SK-N-SH treated with all-trans-retinoic acid at 6 μM for 48 hours (cell line): ENCODE results near the gene SLC26A8.

Experiments used
- ATAC-seq: fragments of 200-7000 bp; cut with Tn5 transposase; 3 replicates; pipeline ENCODE4 v1.9.1; 2020; ENCODE audit warnings: mild to moderate bottlenecking, moderate library complexity
- ARNTL ChIP-seq: fragments of 450-650 bp; formaldehyde crosslinking; IDR thresholded peaks from 2 replicates; pipeline ENCODE4 v1.5.0; 2020; ENCODE audit warnings: low read depth, mild to moderate bottlenecking, moderate library complexity, borderline replicate concordance
- BACH2 ChIP-seq: fragments of 250-450 bp; sonication (Bioruptor Pico); IDR thresholded peaks from 2 replicates; pipeline ENCODE4 v1.9.0; 2021; ENCODE audit warnings: mild to moderate bottlenecking, borderline replicate concordance
- CREB5 ChIP-seq: fragments of 250-450 bp; sonication (Bioruptor Pico); IDR thresholded peaks from 2 replicates; pipeline ENCODE4 v1.5.1; 2020; ENCODE audit warnings: low read depth, mild to moderate bottlenecking, moderate library complexity
- GLIS3 ChIP-seq: fragments of 250-450 bp; sonication (Bioruptor Pico); IDR thresholded peaks from 2 replicates; pipeline ENCODE4 v1.5.0; 2020; ENCODE audit warnings: mild to moderate bottlenecking, moderate library complexity
- OSR1 ChIP-seq: fragments of 250-450 bp; sonication (Bioruptor Pico); IDR thresholded peaks from 2 replicates; pipeline ENCODE4 v1.8.0; 2022; ENCODE audit warnings: moderate library complexity, mild to moderate bottlenecking, inconsistent platforms
- PATZ1 ChIP-seq: fragments of 250-450 bp; sonication (Bioruptor Pico); IDR thresholded peaks from 2 replicates; pipeline ENCODE4 v1.8.0; 2020; ENCODE audit warnings: mild to moderate bottlenecking, moderate library complexity, borderline replicate concordance
- POU6F1 ChIP-seq: fragments of 250-450 bp; sonication (Bioruptor Pico); IDR thresholded peaks from 2 replicates; pipeline ENCODE4 v1.8.0; 2021; ENCODE audit warnings: low read depth, mild to moderate bottlenecking, moderate library complexity, borderline replicate concordance
- PPARA ChIP-seq: fragments of 250-450 bp; sonication (Bioruptor Pico); IDR thresholded peaks from 2 replicates; pipeline ENCODE4 v1.5.0; 2020; ENCODE audit warnings: mild to moderate bottlenecking, borderline replicate concordance
- RARB ChIP-seq: fragments of 250-450 bp; sonication (Bioruptor Pico); IDR thresholded peaks from 2 replicates; pipeline ENCODE4 v1.8.0; 2021; ENCODE audit warnings: mild to moderate bottlenecking, moderate library complexity
- TOX ChIP-seq: fragments of 250-450 bp; sonication (Bioruptor Pico); IDR thresholded peaks from 2 replicates; pipeline ENCODE4 v1.8.0; 2021; ENCODE audit warnings: mild to moderate bottlenecking, moderate library complexity, borderline replicate concordance
- ZC3H10 ChIP-seq: fragments of 250-450 bp; sonication (Bioruptor Pico); IDR thresholded peaks from 2 replicates; pipeline ENCODE4 v1.5.1; 2021; ENCODE audit warnings: mild to moderate bottlenecking, moderate library complexity
- ZFP3 ChIP-seq: fragments of 250-450 bp; sonication (Bioruptor Pico); IDR thresholded peaks from 2 replicates; pipeline ENCODE4 v1.5.0; 2020; ENCODE audit warnings: mild to moderate bottlenecking, moderate library complexity
- ZFP30 ChIP-seq: fragments of 450-650 bp; formaldehyde crosslinking; IDR thresholded peaks from 2 replicates; pipeline ENCODE4 v1.5.0; 2022; ENCODE audit warnings: mild to moderate bottlenecking, moderate library complexity
- ZNF70 ChIP-seq: fragments of 450-650 bp; formaldehyde crosslinking; IDR thresholded peaks from 2 replicates; pipeline ENCODE4 v1.5.0; 2020; ENCODE audit warnings: mild to moderate bottlenecking, moderate library complexity
- ZNF8 ChIP-seq: fragments of 450-650 bp; formaldehyde crosslinking; IDR thresholded peaks from 2 replicates; pipeline ENCODE4 v1.5.0; 2020; ENCODE audit warnings: mild to moderate bottlenecking, moderate library complexity
- TF ChIP-seq, protein P1 (sequence below): fragments of 250-450 bp; sonication (Bioruptor Pico); IDR thresholded peaks from 2 replicates; pipeline ENCODE4 v1.5.1; 2021; ENCODE audit warnings: mild to moderate bottlenecking, moderate library complexity
- TF ChIP-seq, protein P2 (sequence below): fragments of 250-450 bp; sonication (Bioruptor Pico); IDR thresholded peaks from 2 replicates; pipeline ENCODE4 v1.5.0; 2020; ENCODE audit warnings: mild to moderate bottlenecking, moderate library complexity

SLC26A8 gene

GRCh38 chr6:36020154-36020553 lies 4.3 kb downstream of the SLC26A8 start:
- TF ChIP-seq ZC3H10 (no peak), ZFP30 (CRISPR knock-in tag) (no peak), RARB (no peak), OSR1 (CRISPR knock-in tag) (no peak), ARNTL (CRISPR knock-in tag) (no peak), POU6F1 (no peak), ZNF70 (CRISPR knock-in tag) (no peak), ZNF8 (CRISPR knock-in tag) (no peak), TOX (CRISPR knock-in tag) (no peak), PPARA (no peak), ZFP3 (CRISPR knock-in tag) (no peak)
- TF ChIP-seq, protein P1, sequence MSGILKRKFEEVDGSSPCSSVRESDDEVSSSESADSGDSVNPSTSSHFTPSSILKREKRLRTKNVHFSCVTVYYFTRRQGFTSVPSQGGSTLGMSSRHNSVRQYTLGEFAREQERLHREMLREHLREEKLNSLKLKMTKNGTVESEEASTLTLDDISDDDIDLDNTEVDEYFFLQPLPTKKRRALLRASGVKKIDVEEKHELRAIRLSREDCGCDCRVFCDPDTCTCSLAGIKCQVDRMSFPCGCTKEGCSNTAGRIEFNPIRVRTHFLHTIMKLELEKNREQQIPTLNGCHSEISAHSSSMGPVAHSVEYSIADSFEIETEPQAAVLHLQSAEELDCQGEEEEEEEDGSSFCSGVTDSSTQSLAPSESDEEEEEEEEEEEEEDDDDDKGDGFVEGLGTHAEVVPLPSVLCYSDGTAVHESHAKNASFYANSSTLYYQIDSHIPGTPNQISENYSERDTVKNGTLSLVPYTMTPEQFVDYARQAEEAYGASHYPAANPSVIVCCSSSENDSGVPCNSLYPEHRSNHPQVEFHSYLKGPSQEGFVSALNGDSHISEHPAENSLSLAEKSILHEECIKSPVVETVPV (CRISPR knock-in tag) = no peak

GRCh38 chr6:36019167-36019566 lies 5.3 kb downstream of the SLC26A8 start:
- no peak for ATAC-seq

More at GRCh38 chr6:36020154-36020553, 4.3 kb downstream of the SLC26A8 start:
- ATAC-seq = no peak

DNA sequence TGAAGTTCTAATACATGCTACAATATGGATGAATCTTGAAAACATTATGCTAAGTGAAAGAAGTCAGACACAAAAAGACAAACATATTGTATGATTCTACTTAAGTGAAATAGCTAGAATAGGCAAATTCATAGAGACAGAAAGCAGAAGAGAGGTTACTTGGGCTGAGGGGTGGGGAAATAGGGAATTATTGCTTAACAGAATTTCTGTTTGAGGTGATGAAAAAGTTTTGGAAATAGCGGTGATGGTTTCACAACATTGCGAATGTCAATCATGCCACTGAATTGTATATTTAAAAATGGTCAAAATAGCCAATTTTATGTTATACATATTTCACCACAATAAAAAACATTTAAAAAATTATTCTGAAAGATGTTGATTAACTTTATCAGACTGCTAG lies 6.1 kb downstream of the SLC26A8 start:
- no peak for ATAC-seq
- no peak for TF ChIP-seq CREB5 (CRISPR knock-in tag)
- TF ChIP-seq, protein P2, sequence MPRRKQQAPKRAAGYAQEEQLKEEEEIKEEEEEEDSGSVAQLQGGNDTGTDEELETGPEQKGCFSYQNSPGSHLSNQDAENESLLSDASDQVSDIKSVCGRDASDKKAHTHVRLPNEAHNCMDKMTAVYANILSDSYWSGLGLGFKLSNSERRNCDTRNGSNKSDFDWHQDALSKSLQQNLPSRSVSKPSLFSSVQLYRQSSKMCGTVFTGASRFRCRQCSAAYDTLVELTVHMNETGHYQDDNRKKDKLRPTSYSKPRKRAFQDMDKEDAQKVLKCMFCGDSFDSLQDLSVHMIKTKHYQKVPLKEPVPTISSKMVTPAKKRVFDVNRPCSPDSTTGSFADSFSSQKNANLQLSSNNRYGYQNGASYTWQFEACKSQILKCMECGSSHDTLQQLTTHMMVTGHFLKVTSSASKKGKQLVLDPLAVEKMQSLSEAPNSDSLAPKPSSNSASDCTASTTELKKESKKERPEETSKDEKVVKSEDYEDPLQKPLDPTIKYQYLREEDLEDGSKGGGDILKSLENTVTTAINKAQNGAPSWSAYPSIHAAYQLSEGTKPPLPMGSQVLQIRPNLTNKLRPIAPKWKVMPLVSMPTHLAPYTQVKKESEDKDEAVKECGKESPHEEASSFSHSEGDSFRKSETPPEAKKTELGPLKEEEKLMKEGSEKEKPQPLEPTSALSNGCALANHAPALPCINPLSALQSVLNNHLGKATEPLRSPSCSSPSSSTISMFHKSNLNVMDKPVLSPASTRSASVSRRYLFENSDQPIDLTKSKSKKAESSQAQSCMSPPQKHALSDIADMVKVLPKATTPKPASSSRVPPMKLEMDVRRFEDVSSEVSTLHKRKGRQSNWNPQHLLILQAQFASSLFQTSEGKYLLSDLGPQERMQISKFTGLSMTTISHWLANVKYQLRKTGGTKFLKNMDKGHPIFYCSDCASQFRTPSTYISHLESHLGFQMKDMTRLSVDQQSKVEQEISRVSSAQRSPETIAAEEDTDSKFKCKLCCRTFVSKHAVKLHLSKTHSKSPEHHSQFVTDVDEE (CRISPR knock-in tag) = no peak
- TF ChIP-seq ZFP30 (CRISPR knock-in tag) = no peak
- no peak for TF ChIP-seq GLIS3 (CRISPR knock-in tag)
- no peak for TF ChIP-seq ZFP3 (CRISPR knock-in tag)

More at GRCh38 chr6:36019167-36019566, 5.3 kb downstream of the SLC26A8 start:
- TF ChIP-seq ZC3H10 (no peak), ARNTL (CRISPR knock-in tag) (no peak), PATZ1 (CRISPR knock-in tag) (no peak), PPARA (no peak), BACH2 (no peak)
- TF ChIP-seq, protein P2 (CRISPR knock-in tag) = no peak
- TF ChIP-seq, protein P1 (CRISPR knock-in tag) = no peak
